ENCODE measurements around the gene DNLZ. TPM values are rescaled to one million over a fixed set of nuclear protein-coding genes. Genes with fewer than 3 reads are reported as not detected.

The DNLZ gene
- total RNA-seq, 1 donor from 2014 or later: 27.1 TPM

DNA sequence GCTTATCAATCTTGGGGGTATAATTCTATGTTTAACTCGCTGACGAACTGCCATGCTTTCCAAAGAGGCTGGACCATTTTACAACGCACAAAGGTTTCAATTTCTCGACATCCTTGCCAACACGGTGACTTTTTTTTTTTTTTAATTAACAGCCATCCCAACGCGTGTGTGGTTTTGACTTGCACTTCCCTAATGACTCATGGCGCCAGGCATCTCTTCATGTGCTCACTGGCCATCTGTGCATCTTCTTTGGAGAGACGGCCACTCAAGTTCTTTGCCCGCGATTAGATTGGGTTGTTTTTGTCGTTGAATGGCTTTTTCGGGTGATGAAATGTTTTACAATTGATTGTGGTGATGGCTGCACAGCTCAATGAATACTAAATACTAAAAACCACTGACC lies 22.5 kb upstream of the DNLZ start:
- intact Hi-C loops (cut with micrococcal nuclease): no loop called here
- Mint-ChIP-seq H3K9me3 (no peaks in the 10 kb centered on the region), H3K27me3 (no peaks in the 10 kb centered on the region), H3K36me3 (ENCODE audit: low read depth) (peaks cover 75% of the 10 kb centered on the region), H3K4me1 (no peaks in the 10 kb centered on the region), H3K4me3 (no peak overlapping the region), H3K27ac (no peak overlapping the region)
- TF ChIP-seq, protein P1, sequence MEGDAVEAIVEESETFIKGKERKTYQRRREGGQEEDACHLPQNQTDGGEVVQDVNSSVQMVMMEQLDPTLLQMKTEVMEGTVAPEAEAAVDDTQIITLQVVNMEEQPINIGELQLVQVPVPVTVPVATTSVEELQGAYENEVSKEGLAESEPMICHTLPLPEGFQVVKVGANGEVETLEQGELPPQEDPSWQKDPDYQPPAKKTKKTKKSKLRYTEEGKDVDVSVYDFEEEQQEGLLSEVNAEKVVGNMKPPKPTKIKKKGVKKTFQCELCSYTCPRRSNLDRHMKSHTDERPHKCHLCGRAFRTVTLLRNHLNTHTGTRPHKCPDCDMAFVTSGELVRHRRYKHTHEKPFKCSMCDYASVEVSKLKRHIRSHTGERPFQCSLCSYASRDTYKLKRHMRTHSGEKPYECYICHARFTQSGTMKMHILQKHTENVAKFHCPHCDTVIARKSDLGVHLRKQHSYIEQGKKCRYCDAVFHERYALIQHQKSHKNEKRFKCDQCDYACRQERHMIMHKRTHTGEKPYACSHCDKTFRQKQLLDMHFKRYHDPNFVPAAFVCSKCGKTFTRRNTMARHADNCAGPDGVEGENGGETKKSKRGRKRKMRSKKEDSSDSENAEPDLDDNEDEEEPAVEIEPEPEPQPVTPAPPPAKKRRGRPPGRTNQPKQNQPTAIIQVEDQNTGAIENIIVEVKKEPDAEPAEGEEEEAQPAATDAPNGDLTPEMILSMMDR (IDR thresholded peaks at IDR 0.05): no peak
- ATAC-seq (ENCODE audit: low read depth) (no peak), DNase-seq (no peak)
- ChIA-PET CTCF (no interaction called here), POLR2A (no interaction called here)

- Mint-ChIP-seq H3K4me1 (no peaks in the 10 kb centered on the region), H3K9me3 (no peaks in the 10 kb centered on the region), H3K27ac (no peak overlapping the region), H3K36me3 (ENCODE audit: low read depth) (peaks cover 76% of the 10 kb centered on the region), H3K27me3 (no peaks in the 10 kb centered on the region), H3K4me3 (no peak overlapping the region)
- intact Hi-C loops (cut with micrococcal nuclease): no loop called here
- TF ChIP-seq, protein P1 (IDR thresholded peaks at IDR 0.05): no peak
- ATAC-seq (ENCODE audit: low read depth) (no peak), DNase-seq (no peak)
- ChIA-PET POLR2A (no interaction called here), CTCF (no interaction called here)
Measured at GRCh38 chr9:136385015-136385414, 21.5 kb upstream of the DNLZ start.

GRCh38 chr9:136383436-136383835 lies 19.9 kb upstream of the DNLZ start:
- Mint-ChIP-seq H3K9me3 (no peaks in the 10 kb centered on the region), H3K36me3 (ENCODE audit: low read depth) (peaks cover 68% of the 10 kb centered on the region)
- CTCF ChIA-PET: no interaction called here

GRCh38 chr9:136381966-136382513 lies 18.5 kb upstream of the DNLZ start:
- TF ChIP-seq, protein P1 (IDR thresholded peaks at IDR 0.05): no peak
- H3K27ac Mint-ChIP-seq: no peak overlapping the region
- H3K27me3 Mint-ChIP-seq: no peaks in the 10 kb centered on the region
- H3K4me1 Mint-ChIP-seq: no peaks in the 10 kb centered on the region
- DNase-seq (no peak), ATAC-seq (ENCODE audit: low read depth) (no peak)
- intact Hi-C loops (cut with micrococcal nuclease): no loop called here
- ChIA-PET CTCF (no interaction called here), POLR2A (interaction anchor here (1.1 to 1.2 kb wide), 2 partner anchors 19 to 28 kb away, joined by 3 to 5 read pairs; partner anchors contain the start of gene DNLZ)
- no peak overlapping the region for H3K4me3 Mint-ChIP-seq
- no peaks in the 10 kb centered on the region for H3K9me3 Mint-ChIP-seq
- H3K36me3 Mint-ChIP-seq (ENCODE audit: low read depth): peaks cover 56% of the 10 kb centered on the region

More at GRCh38 chr9:136383436-136383835, 19.9 kb upstream of the DNLZ start:
- POLR2A ChIA-PET: interaction anchor here (1.0 kb wide), 1 partner anchor 20 kb away, joined by 4 read pairs; no protein-coding TSS in a partner anchor
- Mint-ChIP-seq H3K4me1 (no peaks in the 10 kb centered on the region), H3K27ac (no peak overlapping the region), H3K27me3 (no peaks in the 10 kb centered on the region), H3K4me3 (no peak overlapping the region)
- DNase-seq (no peak), ATAC-seq (ENCODE audit: low read depth) (no peak)
- TF ChIP-seq, protein P1 (IDR thresholded peaks at IDR 0.05): no peak
- intact Hi-C loops (cut with micrococcal nuclease): no loop called here

GRCh38 chr9:136381311-136381710 lies 17.8 kb upstream of the DNLZ start:
- H3K27me3 Mint-ChIP-seq: no peaks in the 10 kb centered on the region
- ATAC-seq (ENCODE audit: low read depth) (no peak), DNase-seq (no peak)
- TF ChIP-seq, protein P1 (IDR thresholded peaks at IDR 0.05): no peak
- no peak overlapping the region for H3K27ac Mint-ChIP-seq
- H3K9me3 Mint-ChIP-seq: no peaks in the 10 kb centered on the region
- intact Hi-C loops (cut with micrococcal nuclease): no loop called here
- no peak overlapping the region for H3K4me3 Mint-ChIP-seq
- ChIA-PET POLR2A (interaction anchor here (0.5 to 1.2 kb wide), 2 partner anchors 17 to 18 kb away, joined by 3 to 5 read pairs; partner anchors contain the start of gene DNLZ), CTCF (interaction anchor here (0.6 to 1.1 kb wide), 2 partner anchors 8 to 125 kb away, joined by 3 read pairs; no protein-coding TSS in a partner anchor)
- peaks cover 52% of the 10 kb centered on the region for H3K36me3 Mint-ChIP-seq (ENCODE audit: low read depth)
- H3K4me1 Mint-ChIP-seq: no peaks in the 10 kb centered on the region

Measured in activated B cell treated with CpG ODN at 0.5 μM for 24 hours (primary cell).